PC-9 (cell line): ENCODE data around the gene SLC4A1.

Experiments
- CTCF ChIP-seq: fragments of 200-600 bp; sonication (generic); conservative IDR thresholded peaks from 2 replicates; pipeline ENCODE4 v1.6.1; 2017; ENCODE audit warnings: mixed run types, antibody characterized with exemption, mild to moderate bottlenecking, moderate library complexity
- EZH2 ChIP-seq: fragments of 200-600 bp; sonication (generic); IDR thresholded peaks from 2 replicates; pipeline ENCODE4 v1.8.0; 2017; ENCODE audit warnings: antibody characterized with exemption, low read depth

- TF ChIP-seq CTCF (no peak), EZH2 (no peak)
Measured at GRCh38 chr17:44308865-44309264, 40.9 kb upstream of the SLC4A1 start.
